H9 (cell line): Measurements from ENCODE around the gene PON1. TPM values are rescaled to one million over a fixed set of nuclear protein-coding genes. Genes with fewer than 3 reads are reported as not detected.

Experiments
- DNase-seq: peaks from one replicate; pipeline ENCODE4 v3.0.0-alpha.2; 2017
- H2AFZ ChIP-seq: one replicate; pipeline ENCODE4 v1.6.1; 2013; ENCODE audit warnings: mild to moderate bottlenecking, low read length, control low read depth, moderate library complexity
- H2AK5ac ChIP-seq: 2 replicates; pipeline ENCODE4 v1.6.1; 2013; ENCODE audit warnings: low read length, control low read depth, mixed read lengths; ENCODE audit not compliant: insufficient read length
- H2BK120ac ChIP-seq: one replicate; pipeline ENCODE4 v1.6.1; 2013; ENCODE audit warnings: low read depth, mild to moderate bottlenecking, low read length, control low read depth, inconsistent platforms; ENCODE audit not compliant: poor library complexity, severe bottlenecking
- H2BK12ac ChIP-seq: 2 replicates; pipeline ENCODE4 v1.6.1; 2013; ENCODE audit warnings: low read length, control low read depth, mixed read lengths, low read depth; ENCODE audit not compliant: insufficient read length
- H2BK15ac ChIP-seq: 2 replicates; pipeline ENCODE4 v1.6.1; 2013; ENCODE audit warnings: low read depth, low read length, control low read depth
- H2BK20ac ChIP-seq: one replicate; pipeline ENCODE4 v1.6.1; 2013; ENCODE audit warnings: low read depth, mild to moderate bottlenecking, low read length, control low read depth, inconsistent platforms; ENCODE audit not compliant: poor library complexity, severe bottlenecking
- H2BK5ac ChIP-seq: 2 replicates; pipeline ENCODE4 v1.6.1; 2013; ENCODE audit warnings: low read length, control low read depth, mixed read lengths; ENCODE audit not compliant: insufficient read length
- H3K14ac ChIP-seq: 2 replicates; pipeline ENCODE4 v1.6.1; 2013; ENCODE audit warnings: low read length, control low read depth; ENCODE audit not compliant: insufficient read depth
- H3K18ac ChIP-seq: 2 replicates; pipeline ENCODE4 v1.6.1; 2013; ENCODE audit warnings: low read depth, mild to moderate bottlenecking, mixed read lengths, low read length, control low read depth; ENCODE audit not compliant: insufficient read length
- H3K23ac ChIP-seq: 2 replicates; pipeline ENCODE4 v1.6.1; 2013; ENCODE audit warnings: low read length, control low read depth, mixed read lengths, low read depth; ENCODE audit not compliant: insufficient read length
- H3K23me2 ChIP-seq: 2 replicates; pipeline ENCODE4 v1.6.1; 2013; ENCODE audit warnings: low read depth, mild to moderate bottlenecking, mixed read lengths, low read length, control low read depth; ENCODE audit not compliant: insufficient read length, poor library complexity, severe bottlenecking
- H3K27ac ChIP-seq: 2 replicates; pipeline ENCODE4 v1.5.1; 2013; ENCODE audit warnings: low read length, control low read depth, mixed read lengths, low read depth; ENCODE audit not compliant: insufficient read length
- H3K27me3 ChIP-seq: 2 replicates; pipeline ENCODE4 v1.6.1; 2013; ENCODE audit warnings: low read length, control low read depth, inconsistent platforms; ENCODE audit not compliant: insufficient read depth
- H3K4ac ChIP-seq: 2 replicates; pipeline ENCODE4 v1.6.1; 2013; ENCODE audit warnings: low read depth, mild to moderate bottlenecking, control low read depth, inconsistent platforms, low read length, moderate library complexity
- H3K4me1 ChIP-seq: 2 replicates; pipeline ENCODE4 v1.6.1; 2013; ENCODE audit warnings: low read length, control low read depth, inconsistent platforms; ENCODE audit not compliant: insufficient read depth
- H3K4me2 ChIP-seq: 2 replicates; pipeline ENCODE4 v1.6.1; 2013; ENCODE audit warnings: low read length, control low read depth, mixed read lengths; ENCODE audit not compliant: insufficient read length, insufficient read depth
- H3K56ac ChIP-seq: 2 replicates; pipeline ENCODE4 v1.6.1; 2013; ENCODE audit warnings: low read depth, mild to moderate bottlenecking, mixed read lengths, low read length, control low read depth; ENCODE audit not compliant: insufficient read length
- H3K79me1 ChIP-seq: 2 replicates; pipeline ENCODE4 v1.6.1; 2013; ENCODE audit warnings: low read depth, mild to moderate bottlenecking, moderate library complexity, low read length, control low read depth, inconsistent platforms; ENCODE audit not compliant: insufficient read depth, poor library complexity, severe bottlenecking
- H3K79me2 ChIP-seq: 2 replicates; pipeline ENCODE4 v1.6.1; 2013; ENCODE audit warnings: low read length, control low read depth, inconsistent platforms; ENCODE audit not compliant: insufficient read depth
- H3K9ac ChIP-seq: 2 replicates; pipeline ENCODE4 v1.6.1; 2013; ENCODE audit warnings: low read length, control low read depth, mixed read lengths; ENCODE audit not compliant: insufficient read length; ENCODE audit errors: extremely low read depth
- H3K9me3 ChIP-seq: one replicate; pipeline ENCODE4 v1.6.1; 2013; ENCODE audit warnings: low read depth, low read length, inconsistent platforms; ENCODE audit not compliant: control insufficient read depth
- H3T11ph ChIP-seq: one replicate; pipeline ENCODE4 v1.6.1; 2013; ENCODE audit warnings: mild to moderate bottlenecking, low read length, control low read depth, inconsistent platforms
- H4K20me1 ChIP-seq: one replicate; pipeline ENCODE4 v1.6.1; 2013; ENCODE audit not compliant: control insufficient read depth, insufficient read length, insufficient read depth
- H4K5ac ChIP-seq: 2 replicates; pipeline ENCODE4 v1.6.1; 2013; ENCODE audit warnings: low read depth, mild to moderate bottlenecking, mixed read lengths, low read length, control low read depth; ENCODE audit not compliant: insufficient read length
- H4K8ac ChIP-seq: replicated peaks from 2 replicates; pipeline ENCODE4 v1.6.1; 2013; ENCODE audit warnings: low read length, control low read depth, mixed read lengths, low read depth; ENCODE audit not compliant: insufficient read length
- H4K91ac ChIP-seq: 2 replicates; pipeline ENCODE4 v1.6.1; 2013; ENCODE audit warnings: low read depth, mild to moderate bottlenecking, moderate library complexity, mixed read lengths, low read length, control low read depth; ENCODE audit not compliant: insufficient read length
- H3K27ac Mint-ChIP-seq, 3 experiments: 2 replicates in 2 of 3; 3 replicates in 1 of 3; pipeline ENCODE4 v1.8.0; 2020 to 2021; ENCODE audit warnings: mixed read lengths in 3 of 3, mild to moderate bottlenecking in 1 of 3, moderate library complexity in 1 of 3
- H3K27me3 Mint-ChIP-seq: 2 replicates; pipeline ENCODE4 v1.8.0; 2021; ENCODE audit warnings: low read depth, mild to moderate bottlenecking, moderate library complexity, mixed read lengths
- H3K36me3 Mint-ChIP-seq, 3 experiments: 2 replicates in 2 of 3; 3 replicates in 1 of 3; pipeline ENCODE4 v1.8.0; 2020 to 2021; ENCODE audit warnings: low read depth in 3 of 3, mixed read lengths in 3 of 3; ENCODE audit not compliant: insufficient read depth in 1 of 3
- H3K4me1 Mint-ChIP-seq, 2 experiments: 2 replicates each; pipeline ENCODE4 v1.8.0; 2020; ENCODE audit warnings: mixed read lengths in 2 of 2
- H3K4me3 Mint-ChIP-seq, 2 experiments: 2 replicates in 1 of 2; 3 replicates in 1 of 2; pipeline ENCODE4 v1.8.0; 2020 to 2021; ENCODE audit warnings: mild to moderate bottlenecking in 2 of 2, mixed read lengths in 2 of 2, moderate library complexity in 1 of 2
- H3K9me3 Mint-ChIP-seq, 2 experiments: 2 replicates in 1 of 2; 3 replicates in 1 of 2; pipeline ENCODE4 v1.8.0; 2020; ENCODE audit warnings: mild to moderate bottlenecking in 2 of 2, mixed read lengths in 2 of 2, moderate library complexity in 1 of 2
- CTCF ChIP-seq: fragments of 200-600 bp; sonication (generic); conservative IDR thresholded peaks from 3 replicates; pipeline ENCODE4 v1.8.0; 2021; ENCODE audit warnings: antibody characterized with exemption, mild to moderate bottlenecking
- WGBS: extraction: QIAGEN DNeasy Blood & Tissue Kit; methylation state at CpG from one replicate; pipeline ENCODE4 v1.1.7; 2013; ENCODE audit warnings: missing lambda C conversion rate, low lambda C conversion rate, mixed read lengths; ENCODE audit not compliant: insufficient read length; ENCODE audit errors: extremely low coverage; 5-methylcytosine and 5-hydroxymethylcytosine counted together
- total RNA-seq: library from RNA; stranded (reverse); gene quantifications from 2 replicates; pipeline ENCODE4 v1.2.1, GENCODE V29; 2021

The PON1 gene
- total RNA-seq, 1 experiment from 2014 or later: 0.90 TPM

GRCh38 chr7:95269640-95270039 is 54.7 kb downstream of the PON1 start:
- Histone ChIP-seq H3K27me3 (no peaks in the 10 kb centered on the region), H2BK20ac (no peak overlapping the region), H2BK15ac (no peak overlapping the region), H4K91ac (no peak overlapping the region), H2BK5ac (no peak overlapping the region), H2AK5ac (no peak overlapping the region), H3K23me2 (no peaks in the 10 kb centered on the region), H3K9ac (no peak overlapping the region), H3K27ac (no peak overlapping the region), H3K23ac (no peak overlapping the region), H3K79me1 (no peaks in the 10 kb centered on the region), H2AFZ (no peak overlapping the region), H3K9me3 (no peaks in the 10 kb centered on the region), H3K79me2 (no peaks in the 10 kb centered on the region), H3K4me1 (no peaks in the 10 kb centered on the region), H3K4me2 (no peak overlapping the region), H3T11ph (no peak overlapping the region), H3K18ac (no peak overlapping the region), H2BK12ac (no peak overlapping the region), H3K14ac (no peak overlapping the region), H4K5ac (no peak overlapping the region), H4K20me1 (no peaks in the 10 kb centered on the region), H4K8ac (no peak overlapping the region), H2BK120ac (no peak overlapping the region), H3K56ac (no peak overlapping the region), H3K4ac (no peak overlapping the region)
- Mint-ChIP-seq H3K27ac (no peak overlapping the region), H3K9me3 (no peaks in the 10 kb centered on the region), H3K4me1 (peaks cover 12 to 19% of the 10 kb centered on the region in 2 experiments), H3K27me3 (no peaks in the 10 kb centered on the region), H3K4me3 (no peak overlapping the region), H3K36me3 (peaks cover 0 to 17% (median 0%) of the 10 kb centered on the region in 3 experiments; a peak in 2 of 7 replicates)
- TF ChIP-seq CTCF: no peak
- WGBS: no CpG with 5 or more reads among the region's 5 CpGs
- no peak for DNase-seq
